Measurements from ENCODE around the gene CSNK1D. TPM values are rescaled to one million over a fixed set of nuclear protein-coding genes. Genes with fewer than 3 reads are reported as not detected.
A peak's percentile ranks its signal among the peaks of the same experiment; 100 is the strongest.

The CSNK1D gene
- total RNA-seq, 2 experiments from 2014 or later = 110 to 115 TPM

DNA sequence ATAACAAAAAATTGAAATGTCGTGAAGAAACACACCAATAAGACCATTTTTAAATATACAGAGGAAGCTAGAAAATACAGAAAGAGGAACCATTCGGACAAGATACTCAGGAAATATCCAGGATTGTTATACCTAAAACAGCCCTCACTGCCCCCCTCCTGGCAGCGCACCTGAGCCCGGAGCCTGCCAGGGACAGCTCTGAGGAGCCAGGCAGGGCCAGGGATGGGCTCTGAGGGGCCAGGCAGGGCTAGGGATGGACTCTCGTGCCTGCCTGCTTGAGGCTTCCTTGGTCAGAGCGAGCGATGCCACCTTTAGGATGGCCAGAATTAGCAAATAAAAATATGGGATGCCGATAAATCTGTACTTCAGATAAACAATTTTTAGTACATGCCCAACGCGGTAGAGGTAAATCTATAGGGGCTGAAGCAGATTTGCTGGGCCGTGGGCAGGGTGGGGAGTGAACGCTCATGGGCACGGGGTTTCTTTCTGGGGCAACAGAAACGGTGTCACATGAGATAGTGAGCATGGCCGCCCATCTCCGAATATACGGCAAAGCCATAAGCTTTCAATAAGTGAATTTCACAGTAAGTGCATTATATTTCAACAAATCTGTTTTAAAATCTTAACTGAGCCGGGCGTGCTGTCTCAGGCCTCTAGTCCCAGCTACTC, 18.2 kb upstream of the CSNK1D start:
- peak overlapping the region; percentile 73 for H3K4me3 Mint-ChIP-seq
- H3K36me3 Mint-ChIP-seq = peaks cover 3% of the 10 kb centered on the region
- H3K27ac Mint-ChIP-seq = peak overlapping the region; percentile 55
- no peak for DNase-seq
- no peaks in the 10 kb centered on the region for H3K9me3 Mint-ChIP-seq
- H3K27me3 Mint-ChIP-seq = no peaks in the 10 kb centered on the region
- H3K4me1 Mint-ChIP-seq = peaks cover 22% of the 10 kb centered on the region

DNA sequence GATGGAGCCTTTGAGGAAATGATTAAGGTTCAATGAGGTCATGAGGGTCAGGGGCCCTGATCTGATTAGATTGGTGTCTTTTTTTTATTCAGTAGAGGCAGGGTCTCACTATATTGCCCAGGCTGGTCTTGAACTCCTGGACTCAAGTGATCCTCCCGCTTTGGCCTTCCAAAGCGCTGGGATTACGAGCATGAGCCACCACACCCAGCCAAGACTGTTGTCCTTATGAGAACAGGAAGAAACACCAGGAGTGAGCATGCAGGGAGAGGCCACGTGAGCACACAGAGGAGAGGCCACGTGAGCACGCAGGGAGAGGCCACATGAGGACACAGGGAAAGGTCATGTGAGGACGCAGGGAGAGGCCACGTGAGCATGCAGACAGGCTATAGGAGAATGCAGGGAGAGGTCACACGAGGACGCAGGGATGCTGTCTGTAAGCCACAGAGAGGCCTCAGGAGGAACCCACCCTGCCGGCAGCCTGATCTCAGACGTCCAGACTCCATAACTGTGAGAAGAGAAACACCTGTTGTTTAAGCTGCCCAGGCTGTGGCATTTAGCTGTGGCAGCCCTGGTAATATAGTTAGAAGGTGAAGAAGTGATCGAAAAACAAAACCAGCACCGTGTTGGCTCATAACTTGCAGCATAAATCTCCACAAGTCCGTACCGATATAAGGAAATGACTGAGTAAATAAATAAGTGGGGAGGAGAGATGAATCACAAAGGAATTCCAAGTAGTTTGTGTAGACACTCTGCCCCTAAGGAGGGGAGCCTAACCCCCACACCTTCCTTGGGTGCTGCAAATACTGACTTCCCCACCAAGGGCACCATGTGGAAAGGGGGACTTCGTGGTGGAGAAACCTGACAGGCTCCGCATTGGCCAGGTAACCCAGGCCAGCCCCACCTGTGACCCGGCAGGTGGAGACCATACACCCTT, 14.6 kb upstream of the CSNK1D start:
- H3K4me3 Mint-ChIP-seq = no peak overlapping the region
- H3K4me1 Mint-ChIP-seq = peaks cover 6% of the 10 kb centered on the region
- DNase-seq = no peak
- no peak overlapping the region for H3K27ac Mint-ChIP-seq
- H3K9me3 Mint-ChIP-seq = no peaks in the 10 kb centered on the region
- H3K27me3 Mint-ChIP-seq = no peaks in the 10 kb centered on the region
- H3K36me3 Mint-ChIP-seq = no peaks in the 10 kb centered on the region

DNA sequence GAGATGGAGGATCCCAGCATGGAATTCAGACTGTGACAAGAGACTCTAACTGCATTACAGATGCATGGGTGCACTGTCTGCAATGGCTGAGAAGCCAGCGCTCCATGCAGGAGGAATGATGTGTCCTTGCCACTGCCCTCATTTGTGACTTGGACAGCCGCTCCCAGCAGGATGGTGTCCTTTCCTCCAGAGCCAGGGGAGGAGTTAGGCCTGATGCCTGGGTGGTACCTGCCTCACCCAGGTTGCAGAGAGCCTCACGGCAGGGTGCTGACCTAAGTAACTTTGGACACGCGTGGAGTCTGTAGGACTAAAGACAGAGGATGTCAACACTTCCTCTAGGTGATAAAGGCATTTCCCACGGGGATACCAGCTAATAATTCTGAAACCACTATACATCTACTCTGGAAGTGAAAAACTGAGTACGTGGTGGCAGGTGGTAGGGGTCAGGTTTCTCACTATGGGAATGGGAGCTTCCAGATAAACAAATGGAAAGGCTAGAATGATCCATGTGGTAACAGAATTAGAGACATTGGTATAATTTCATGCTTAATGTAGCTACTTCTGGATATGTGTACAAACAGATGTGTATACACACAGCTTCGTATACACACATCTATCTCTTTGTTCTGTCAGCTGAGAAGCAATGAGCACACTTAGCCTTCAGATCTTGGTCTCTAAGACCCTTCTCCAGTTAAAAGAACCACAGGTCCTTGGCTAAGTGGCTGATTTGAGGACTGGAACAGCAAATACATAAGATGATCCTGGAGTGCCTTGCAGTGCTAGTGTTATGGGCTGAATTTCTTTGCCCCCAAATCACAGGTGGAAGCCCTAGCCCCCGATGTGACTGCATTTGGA, 13.7 kb upstream of the CSNK1D start:
- Mint-ChIP-seq H3K4me3 (no peak overlapping the region), H3K27me3 (no peaks in the 10 kb centered on the region), H3K4me1 (peaks cover 6% of the 10 kb centered on the region), H3K36me3 (no peaks in the 10 kb centered on the region), H3K9me3 (no peaks in the 10 kb centered on the region), H3K27ac (no peak overlapping the region)
- no peak for DNase-seq

DNA sequence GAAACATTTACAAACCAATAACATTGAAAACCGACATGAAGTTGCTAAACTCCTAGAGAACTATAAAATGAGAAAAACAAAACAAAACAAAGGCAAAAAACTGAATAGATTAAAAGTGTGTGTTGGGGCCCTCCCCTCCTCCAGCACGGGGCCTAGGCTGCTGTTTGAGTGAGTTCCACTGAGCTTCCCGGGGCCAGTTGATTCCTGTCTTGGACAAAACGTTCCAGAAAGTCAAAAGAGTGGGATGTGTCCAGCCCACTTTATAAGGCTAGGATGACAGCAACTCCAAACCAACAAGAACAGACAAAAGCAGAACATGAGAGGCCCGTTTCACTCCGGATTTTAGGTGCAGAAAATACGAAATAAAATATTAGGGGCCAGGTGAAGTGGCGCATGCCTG, 11.6 kb upstream of the CSNK1D start:
- DNase-seq = no peak
- Mint-ChIP-seq H3K27me3 (no peaks in the 10 kb centered on the region), H3K4me1 (peaks cover 3% of the 10 kb centered on the region), H3K4me3 (no peak overlapping the region), H3K9me3 (no peaks in the 10 kb centered on the region), H3K27ac (no peak overlapping the region), H3K36me3 (no peaks in the 10 kb centered on the region)

DNA sequence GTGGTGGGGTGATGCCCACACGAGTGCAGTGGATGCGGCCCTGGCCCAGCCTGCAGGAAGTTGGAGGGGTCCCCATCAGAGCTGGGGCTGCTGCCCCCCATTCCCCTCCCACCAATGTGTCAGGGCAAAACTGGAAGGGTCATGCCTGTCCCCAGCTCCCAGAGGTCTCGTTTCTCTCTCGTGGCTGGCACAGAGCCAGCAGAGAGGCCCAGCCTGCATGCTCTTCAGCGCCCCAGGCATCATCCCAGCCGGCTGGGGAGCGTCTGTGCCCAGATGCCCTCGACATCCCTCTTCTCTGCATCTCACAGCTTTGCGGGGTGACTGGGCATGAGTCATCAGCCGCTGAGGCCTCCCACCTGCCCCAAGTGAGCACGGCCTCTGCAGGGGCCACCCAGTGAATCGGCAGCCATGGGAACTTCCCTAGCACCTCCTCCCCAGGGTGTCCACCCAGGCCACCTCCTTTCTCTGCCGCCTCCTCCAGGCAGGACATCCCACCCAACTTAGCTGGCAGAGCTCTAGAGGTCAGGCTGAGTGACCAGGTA, 9.8 kb upstream of the CSNK1D start:
- no peaks in the 10 kb centered on the region for H3K9me3 Mint-ChIP-seq
- H3K4me3 Mint-ChIP-seq = no peak overlapping the region
- H3K27me3 Mint-ChIP-seq = no peaks in the 10 kb centered on the region
- peaks cover 3% of the 10 kb centered on the region for H3K4me1 Mint-ChIP-seq
- peak; percentile 57 for DNase-seq
- no peaks in the 10 kb centered on the region for H3K36me3 Mint-ChIP-seq
- no peak overlapping the region for H3K27ac Mint-ChIP-seq

DNA sequence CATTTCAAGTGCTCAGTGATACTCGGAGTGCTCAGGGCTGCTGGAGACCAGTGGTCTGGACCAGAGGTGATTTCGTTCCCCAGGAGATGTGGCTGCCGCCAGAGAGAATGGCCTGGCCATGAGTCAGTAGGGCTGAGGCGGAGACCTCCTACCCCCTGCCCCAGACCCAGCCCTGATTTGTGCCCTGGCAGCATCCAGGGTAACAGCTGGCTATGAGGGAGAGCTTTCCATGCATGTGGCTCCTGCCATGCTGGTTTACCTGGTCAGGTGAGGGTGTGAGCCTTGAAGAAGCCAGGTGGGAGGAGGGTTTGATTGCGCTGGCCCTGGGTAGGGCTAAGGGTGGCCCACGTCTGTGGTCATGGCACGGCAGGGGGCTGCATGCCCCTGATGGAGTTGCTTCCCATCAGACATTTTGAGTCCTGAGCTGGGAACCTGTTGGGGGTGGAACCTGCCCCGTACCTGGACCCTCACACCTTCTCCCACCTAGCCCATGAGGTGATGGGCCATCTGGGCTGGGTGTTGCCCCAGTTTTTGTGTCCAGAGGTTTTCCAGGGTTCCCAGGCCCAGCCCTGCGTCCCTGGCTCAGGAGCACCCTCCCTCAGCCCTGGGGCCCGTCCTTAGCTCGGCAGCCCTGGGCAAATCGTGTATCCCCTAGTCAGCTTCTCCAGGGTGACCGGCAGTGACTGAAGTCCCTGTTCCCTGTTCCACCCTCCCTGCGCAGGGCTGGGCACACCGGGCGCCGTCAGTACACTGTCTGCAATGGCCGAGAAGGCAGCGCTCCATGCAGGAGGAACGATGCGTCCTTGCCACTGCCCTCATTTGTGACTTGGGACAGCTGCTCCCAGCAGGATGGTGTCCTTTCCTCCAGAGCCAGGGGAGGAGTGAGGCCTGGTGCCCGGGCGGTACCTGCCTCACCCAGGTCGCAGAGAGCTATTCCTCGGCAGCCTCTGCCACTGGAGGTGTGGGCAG, 9.0 kb upstream of the CSNK1D start:
- H3K4me3 Mint-ChIP-seq = no peak overlapping the region
- DNase-seq = no peak
- H3K4me1 Mint-ChIP-seq = peaks cover 3% of the 10 kb centered on the region
- H3K27ac Mint-ChIP-seq = no peak overlapping the region
- no peaks in the 10 kb centered on the region for H3K36me3 Mint-ChIP-seq
- H3K27me3 Mint-ChIP-seq = no peaks in the 10 kb centered on the region
- no peaks in the 10 kb centered on the region for H3K9me3 Mint-ChIP-seq

DNA sequence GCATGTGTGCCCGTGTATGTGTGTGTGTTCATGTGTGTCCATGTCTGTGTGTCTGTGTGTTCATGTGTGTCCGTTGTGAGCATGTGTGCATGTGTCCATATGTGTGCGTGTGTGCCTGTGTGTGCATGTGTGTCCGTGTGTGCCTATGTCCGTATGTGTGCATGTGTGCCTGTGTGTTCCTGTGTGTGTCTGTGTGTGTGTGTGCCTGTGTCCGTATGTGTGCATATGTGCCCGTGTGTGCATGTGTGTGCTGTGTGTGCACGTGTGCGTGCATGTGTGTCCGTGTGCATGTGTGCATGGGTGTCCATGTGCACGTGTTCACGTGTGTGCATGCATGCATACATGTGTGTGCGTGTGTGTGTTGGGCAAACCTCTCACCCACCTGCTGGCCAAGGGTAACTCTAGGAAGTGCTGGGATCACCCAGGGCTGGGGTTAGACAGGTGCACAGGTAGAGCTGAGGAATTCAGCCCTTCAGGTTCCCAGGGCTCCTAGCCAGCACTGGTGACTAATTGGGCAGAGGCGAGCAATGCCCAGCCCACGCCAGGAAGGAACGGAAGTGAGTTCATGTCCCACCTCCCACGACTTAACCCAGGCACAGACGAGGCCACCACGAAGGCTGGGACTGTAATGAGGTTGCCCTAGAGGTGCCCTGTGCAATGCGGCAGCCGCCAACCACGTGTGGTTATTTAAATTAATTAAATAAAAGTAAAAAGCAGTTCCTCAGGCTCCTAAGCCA, 8.2 kb upstream of the CSNK1D start:
- DNase-seq = peak; percentile 38
- no peak overlapping the region for H3K27ac Mint-ChIP-seq
- peaks cover 3% of the 10 kb centered on the region for H3K4me1 Mint-ChIP-seq
- no peaks in the 10 kb centered on the region for H3K27me3 Mint-ChIP-seq
- no peaks in the 10 kb centered on the region for H3K36me3 Mint-ChIP-seq
- no peaks in the 10 kb centered on the region for H3K9me3 Mint-ChIP-seq
- no peak overlapping the region for H3K4me3 Mint-ChIP-seq

DNA sequence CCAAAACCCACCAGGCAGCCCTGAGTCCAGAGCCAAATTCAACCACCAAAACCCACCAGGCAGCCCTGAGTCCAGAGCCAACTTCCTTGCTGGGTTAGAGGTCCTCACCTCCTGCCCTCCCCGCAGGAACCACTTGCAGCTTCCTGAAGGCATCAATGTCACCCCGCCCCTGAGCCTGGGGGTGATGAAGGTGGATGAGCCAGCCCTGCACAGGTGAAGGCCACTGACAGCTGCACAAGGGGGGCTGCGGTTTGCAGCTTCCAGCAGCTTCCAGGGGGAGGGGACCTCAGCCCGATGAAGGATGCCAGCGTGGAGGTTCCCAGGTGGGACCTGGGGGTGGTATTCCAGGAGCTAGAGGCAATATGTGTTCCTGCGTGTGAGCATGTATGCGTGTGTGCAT, 7.6 kb upstream of the CSNK1D start:
- Mint-ChIP-seq H3K9me3 (no peaks in the 10 kb centered on the region), H3K27ac (no peak overlapping the region), H3K4me3 (no peak overlapping the region), H3K27me3 (no peaks in the 10 kb centered on the region), H3K4me1 (peaks cover 3% of the 10 kb centered on the region), H3K36me3 (no peaks in the 10 kb centered on the region)
- no peak for DNase-seq

DNA sequence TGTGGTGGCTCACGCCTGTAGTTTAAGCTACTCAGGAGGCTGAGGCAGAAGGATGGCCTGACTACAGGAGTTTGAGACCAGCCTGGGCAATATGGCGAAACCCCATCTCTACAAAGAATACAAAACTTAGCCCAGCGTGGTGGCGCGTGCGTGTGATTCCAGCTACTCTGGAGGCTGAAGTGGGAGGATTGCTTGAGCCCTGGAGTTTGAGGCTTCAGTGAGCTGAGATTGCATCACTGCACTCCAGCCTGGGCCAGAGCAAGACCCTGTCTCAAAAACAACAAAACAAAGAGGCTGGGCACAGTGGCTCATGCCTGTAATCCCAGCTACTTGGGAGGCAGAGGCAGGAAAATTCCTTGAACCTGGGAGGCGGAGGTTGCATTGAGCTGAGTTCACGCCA, 7.0 kb upstream of the CSNK1D start:
- H3K27ac Mint-ChIP-seq = no peak overlapping the region
- H3K36me3 Mint-ChIP-seq = no peaks in the 10 kb centered on the region
- no peak for DNase-seq
- no peaks in the 10 kb centered on the region for H3K9me3 Mint-ChIP-seq
- H3K27me3 Mint-ChIP-seq = no peaks in the 10 kb centered on the region
- no peak overlapping the region for H3K4me3 Mint-ChIP-seq
- H3K4me1 Mint-ChIP-seq = peaks cover 3% of the 10 kb centered on the region

DNA sequence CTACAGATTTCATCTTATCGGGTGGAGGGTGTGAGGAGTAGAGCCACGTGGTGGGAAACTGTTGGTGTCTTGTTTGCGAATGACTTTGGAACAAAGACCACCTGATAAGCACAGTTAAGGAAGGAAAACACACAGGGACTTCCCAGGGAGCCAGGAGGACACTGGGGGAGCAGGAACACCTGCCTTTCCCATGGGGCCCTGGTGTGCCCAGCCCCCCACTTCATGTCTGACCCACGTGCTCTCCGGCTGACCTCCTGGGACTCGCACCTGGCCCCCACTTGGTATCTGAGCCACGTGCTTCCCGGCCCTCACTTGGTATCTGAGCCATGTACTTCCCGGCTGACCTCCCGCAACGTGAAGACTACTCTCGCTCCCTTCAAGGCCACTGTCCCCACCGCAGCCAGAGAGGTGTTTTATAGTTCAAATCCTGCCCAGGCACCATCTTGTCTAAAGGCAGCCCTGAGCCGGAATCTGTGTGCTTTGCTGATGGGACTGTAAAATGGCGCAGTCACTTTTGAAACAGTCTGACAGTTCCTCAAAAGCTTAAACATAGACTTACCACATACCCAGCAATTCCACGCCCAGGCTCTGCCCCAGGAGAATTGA, 5.4 kb upstream of the CSNK1D start:
- Mint-ChIP-seq H3K9me3 (no peaks in the 10 kb centered on the region), H3K27me3 (no peaks in the 10 kb centered on the region), H3K4me1 (peaks cover 3% of the 10 kb centered on the region), H3K27ac (no peak overlapping the region), H3K36me3 (no peaks in the 10 kb centered on the region), H3K4me3 (no peak overlapping the region)
- DNase-seq = no peak

DNA sequence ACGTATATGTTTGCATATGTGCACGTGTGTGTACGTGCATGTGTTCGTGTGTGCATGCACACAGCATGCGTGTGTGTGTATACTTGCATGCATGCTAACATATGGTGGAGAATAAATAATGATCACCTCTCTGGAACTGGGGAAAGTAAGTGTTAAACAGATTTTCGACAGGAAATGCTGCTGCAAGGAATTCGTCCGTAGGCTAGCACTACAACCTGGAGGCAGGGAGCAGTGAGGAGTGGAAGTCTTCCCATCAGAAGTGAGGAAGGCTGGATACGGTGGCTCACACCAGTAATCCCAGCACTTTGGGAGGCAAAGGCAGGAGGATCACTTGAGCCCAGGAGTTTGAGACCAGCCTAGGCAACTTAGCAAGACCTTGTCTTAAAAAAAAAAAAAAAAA, 4.8 kb upstream of the CSNK1D start:
- Mint-ChIP-seq H3K4me1 (peaks cover 1% of the 10 kb centered on the region), H3K4me3 (no peak overlapping the region), H3K27ac (no peak overlapping the region), H3K9me3 (no peaks in the 10 kb centered on the region), H3K36me3 (no peaks in the 10 kb centered on the region), H3K27me3 (no peaks in the 10 kb centered on the region)
- DNase-seq = no peak

DNA sequence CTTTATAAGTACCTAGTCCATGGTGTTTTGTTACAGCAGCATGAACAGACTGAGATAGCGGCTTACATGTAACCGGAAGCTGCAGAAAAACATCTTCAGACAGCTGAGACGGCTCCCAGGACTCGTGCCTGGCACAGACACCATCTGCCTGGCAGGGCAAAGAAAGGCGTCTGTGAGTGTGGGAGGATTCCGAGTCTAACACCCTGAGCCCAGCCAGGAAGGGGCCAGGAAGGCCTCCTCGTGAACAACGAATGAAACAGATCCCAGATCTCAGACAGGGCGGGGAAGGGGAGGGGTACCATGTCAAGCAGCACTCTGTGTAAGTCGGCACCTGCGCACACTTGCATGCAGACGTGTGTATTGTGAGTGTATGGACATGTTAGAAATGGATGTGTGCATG, 4.4 kb upstream of the CSNK1D start:
- Mint-ChIP-seq H3K27me3 (no peaks in the 10 kb centered on the region), H3K4me3 (no peak overlapping the region), H3K36me3 (no peaks in the 10 kb centered on the region), H3K4me1 (no peaks in the 10 kb centered on the region), H3K9me3 (no peaks in the 10 kb centered on the region), H3K27ac (no peak overlapping the region)
- no peak for DNase-seq

DNA sequence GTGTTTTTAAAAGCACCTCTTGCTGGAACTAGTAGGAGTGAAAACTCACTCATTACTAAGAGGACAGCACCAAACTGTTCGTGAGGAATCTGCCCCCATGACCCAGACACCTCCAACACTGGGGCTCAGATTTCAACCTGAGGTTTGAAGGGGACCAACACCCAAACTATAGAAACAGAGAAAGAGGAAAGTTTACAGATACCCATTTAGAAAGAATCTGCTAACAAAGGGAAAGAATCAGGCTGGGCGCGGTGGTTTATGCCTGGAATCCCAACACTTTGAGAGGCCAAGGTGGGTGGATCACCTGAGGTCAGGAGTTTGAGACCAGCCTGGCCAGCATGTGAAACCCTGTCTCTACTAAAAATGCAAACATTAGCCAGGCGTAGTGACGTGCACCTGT, 3.4 kb upstream of the CSNK1D start:
- H3K27me3 Mint-ChIP-seq = no peaks in the 10 kb centered on the region
- H3K27ac Mint-ChIP-seq = no peak overlapping the region
- peaks cover 7% of the 10 kb centered on the region for H3K36me3 Mint-ChIP-seq
- H3K4me3 Mint-ChIP-seq = no peak overlapping the region
- no peak for DNase-seq
- peaks cover 6% of the 10 kb centered on the region for H3K4me1 Mint-ChIP-seq
- H3K9me3 Mint-ChIP-seq = no peaks in the 10 kb centered on the region

All from activated naive CD8-positive, alpha-beta T cell treated with anti-CD3 and anti-CD28 coated beads for 36 hours (primary cell).